Endodermal cell (in vitro differentiated cells): ENCODE results near the gene TRPV5. TPM values are rescaled to one million over a fixed set of nuclear protein-coding genes. Genes with fewer than 3 reads are reported as not detected.

Experiments
- DNase-seq: peaks from one replicate; pipeline ENCODE4 v3.0.0-alpha.2; 2017
- H3K27ac ChIP-seq: 2 replicates; pipeline ENCODE4 v1.5.1; 2013; ENCODE audit warnings: mild to moderate bottlenecking, low read depth, low read length, moderate library complexity
- H3K27me3 ChIP-seq: 2 replicates; pipeline ENCODE4 v1.6.1; 2013; ENCODE audit warnings: mild to moderate bottlenecking, low read length, moderate library complexity; ENCODE audit not compliant: insufficient read depth, control insufficient read depth, poor library complexity, severe bottlenecking
- H3K36me3 ChIP-seq: 2 replicates; pipeline ENCODE4 v1.7.0; 2013; ENCODE audit warnings: mild to moderate bottlenecking, low read length, moderate library complexity; ENCODE audit not compliant: control insufficient read depth, insufficient read depth
- H3K4me1 ChIP-seq: one replicate; pipeline ENCODE4 v1.7.0; 2013; ENCODE audit warnings: low read length; ENCODE audit not compliant: control insufficient read depth, insufficient read depth
- H3K4me3 ChIP-seq: 2 replicates; pipeline ENCODE4 v1.5.1; 2013; ENCODE audit warnings: mild to moderate bottlenecking, low read length, moderate library complexity
- H3K9ac ChIP-seq: 2 replicates; pipeline ENCODE4 v1.6.1; 2013; ENCODE audit warnings: mild to moderate bottlenecking, low read length, moderate library complexity; ENCODE audit not compliant: poor library complexity, severe bottlenecking; ENCODE audit errors: extremely low read depth
- H3K9me3 ChIP-seq: 2 replicates; pipeline ENCODE4 v1.6.1; 2013; ENCODE audit warnings: mild to moderate bottlenecking, low read length, moderate library complexity; ENCODE audit not compliant: control insufficient read depth
- H3K27ac Mint-ChIP-seq: 2 replicates; pipeline ENCODE4 v1.8.0; 2020; ENCODE audit warnings: mixed read lengths
- H3K27me3 Mint-ChIP-seq: 2 replicates; pipeline ENCODE4 v1.8.0; 2021; ENCODE audit warnings: mild to moderate bottlenecking, mixed read lengths; ENCODE audit not compliant: insufficient read depth
- H3K36me3 Mint-ChIP-seq: 2 replicates; pipeline ENCODE4 v1.8.0; 2020; ENCODE audit warnings: low read depth, mixed read lengths
- H3K4me1 Mint-ChIP-seq: 2 replicates; pipeline ENCODE4 v1.8.0; 2020; ENCODE audit warnings: mixed read lengths
- H3K4me3 Mint-ChIP-seq: 2 replicates; pipeline ENCODE4 v1.8.0; 2020; ENCODE audit warnings: mild to moderate bottlenecking, moderate library complexity, mixed read lengths
- H3K9me3 Mint-ChIP-seq: 2 replicates; pipeline ENCODE4 v1.8.0; 2020; ENCODE audit warnings: mild to moderate bottlenecking, mixed read lengths
- WGBS, 2 experiments: methylation state at CpG; one replicate each; pipeline versions ENCODE4 v1.1.5 to v1.1.7; 2013; ENCODE audit warnings: missing lambda C conversion rate in 2 of 2, mixed read lengths in 1 of 2; ENCODE audit not compliant: insufficient coverage in 1 of 2, insufficient read length in 1 of 2; 5-methylcytosine and 5-hydroxymethylcytosine counted together
- total RNA-seq, 2 donors: library from RNA; stranded (reverse); fragmentation: NEBNext Ultra II Directional in 1 of 2; extraction: Animal tissue kit (Norgen Biotek cat#: 25700) in 1 of 2; gene quantifications; 2 replicates in 1 of 2; 3 replicates in 1 of 2; pipeline ENCODE4 v1.2.1, GENCODE V29; 2021
- TF ChIP-seq, protein P1 (sequence below): fragments of 200-600 bp; sonication (generic); conservative IDR thresholded peaks from 2 replicates; pipeline ENCODE4 v1.5.0; 2021; ENCODE audit warnings: antibody characterized with exemption, mild to moderate bottlenecking

The TRPV5 gene
- total RNA-seq, 2 donors from 2014 or later: 0.15 to 0.22 TPM

DNA sequence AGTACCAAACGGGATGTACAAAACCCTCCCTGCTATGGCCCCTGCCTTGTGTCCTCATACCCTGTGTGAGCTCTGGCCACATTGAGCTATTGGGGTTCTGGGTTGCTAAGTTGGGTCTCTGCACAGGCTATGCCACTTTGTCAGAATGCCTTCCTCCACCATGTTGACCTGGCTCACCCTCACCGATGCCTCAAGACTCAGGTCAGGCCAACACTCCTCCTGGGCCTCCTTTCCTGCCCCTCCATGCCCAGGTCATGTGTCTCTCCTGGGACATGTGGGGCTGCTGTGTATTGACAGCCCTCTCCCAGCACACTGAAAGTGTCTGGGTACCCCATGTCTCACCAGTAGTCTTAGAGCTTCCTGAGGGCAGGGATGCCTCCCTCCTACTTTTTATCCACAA is 14.6 kb downstream of the TRPV5 start:
- peaks cover 8% of the 10 kb centered on the region for H3K4me1 Mint-ChIP-seq
- TF ChIP-seq, protein P1, sequence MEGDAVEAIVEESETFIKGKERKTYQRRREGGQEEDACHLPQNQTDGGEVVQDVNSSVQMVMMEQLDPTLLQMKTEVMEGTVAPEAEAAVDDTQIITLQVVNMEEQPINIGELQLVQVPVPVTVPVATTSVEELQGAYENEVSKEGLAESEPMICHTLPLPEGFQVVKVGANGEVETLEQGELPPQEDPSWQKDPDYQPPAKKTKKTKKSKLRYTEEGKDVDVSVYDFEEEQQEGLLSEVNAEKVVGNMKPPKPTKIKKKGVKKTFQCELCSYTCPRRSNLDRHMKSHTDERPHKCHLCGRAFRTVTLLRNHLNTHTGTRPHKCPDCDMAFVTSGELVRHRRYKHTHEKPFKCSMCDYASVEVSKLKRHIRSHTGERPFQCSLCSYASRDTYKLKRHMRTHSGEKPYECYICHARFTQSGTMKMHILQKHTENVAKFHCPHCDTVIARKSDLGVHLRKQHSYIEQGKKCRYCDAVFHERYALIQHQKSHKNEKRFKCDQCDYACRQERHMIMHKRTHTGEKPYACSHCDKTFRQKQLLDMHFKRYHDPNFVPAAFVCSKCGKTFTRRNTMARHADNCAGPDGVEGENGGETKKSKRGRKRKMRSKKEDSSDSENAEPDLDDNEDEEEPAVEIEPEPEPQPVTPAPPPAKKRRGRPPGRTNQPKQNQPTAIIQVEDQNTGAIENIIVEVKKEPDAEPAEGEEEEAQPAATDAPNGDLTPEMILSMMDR: no peak
- H3K27ac ChIP-seq: no peak overlapping the region
- no peaks in the 10 kb centered on the region for H3K9me3 ChIP-seq
- 93 to 100% methylated on average over 2 of the region's 2 CpGs for WGBS, 2 experiments
- no peak overlapping the region for H3K27ac Mint-ChIP-seq
- DNase-seq: peak; percentile 17
- H3K9ac ChIP-seq: no peak overlapping the region
- H3K4me3 Mint-ChIP-seq: no peak overlapping the region
- H3K27me3 ChIP-seq: peaks cover 5% of the 10 kb centered on the region
- H3K9me3 Mint-ChIP-seq: no peaks in the 10 kb centered on the region
- no peaks in the 10 kb centered on the region for H3K36me3 Mint-ChIP-seq
- peaks cover 12% of the 10 kb centered on the region for H3K27me3 Mint-ChIP-seq
- no peaks in the 10 kb centered on the region for H3K4me1 ChIP-seq
- H3K4me3 ChIP-seq: no peak overlapping the region
- H3K36me3 ChIP-seq: no peaks in the 10 kb centered on the region

DNA sequence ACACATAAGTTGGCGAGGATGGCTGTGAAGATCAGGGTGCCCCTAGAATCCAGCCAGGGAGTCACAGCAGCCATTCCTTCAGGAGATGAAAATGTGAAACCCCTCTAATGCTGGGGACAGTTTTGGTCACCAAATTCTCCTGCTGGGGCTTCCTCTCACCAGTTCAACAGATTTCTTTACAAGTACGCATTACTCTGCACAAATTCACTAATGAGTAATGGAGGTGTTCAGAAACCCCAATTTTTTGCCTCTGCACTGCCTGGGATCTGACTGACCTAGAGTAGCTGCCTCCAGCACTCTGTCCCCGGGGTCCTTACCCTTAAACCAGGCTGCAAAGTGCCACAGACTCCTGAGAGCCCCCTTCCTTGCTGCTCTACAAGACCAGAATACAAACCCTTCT is 16.1 kb downstream of the TRPV5 start:
- Histone ChIP-seq H3K36me3 (no peaks in the 10 kb centered on the region), H3K9ac (no peak overlapping the region), H3K4me1 (no peaks in the 10 kb centered on the region), H3K9me3 (no peaks in the 10 kb centered on the region), H3K27ac (no peak overlapping the region), H3K4me3 (no peak overlapping the region), H3K27me3 (peaks cover 5% of the 10 kb centered on the region)
- H3K27me3 Mint-ChIP-seq: peaks cover 17% of the 10 kb centered on the region
- WGBS, 2 experiments: 83 to 92% methylated on average over 1 to 3 of the region's 3 CpGs
- no peaks in the 10 kb centered on the region for H3K9me3 Mint-ChIP-seq
- no peak overlapping the region for H3K27ac Mint-ChIP-seq
- no peaks in the 10 kb centered on the region for H3K4me1 Mint-ChIP-seq
- no peak overlapping the region for H3K4me3 Mint-ChIP-seq
- no peaks in the 10 kb centered on the region for H3K36me3 Mint-ChIP-seq
- peak; percentile 11 for DNase-seq
- TF ChIP-seq, protein P1: no peak

DNA sequence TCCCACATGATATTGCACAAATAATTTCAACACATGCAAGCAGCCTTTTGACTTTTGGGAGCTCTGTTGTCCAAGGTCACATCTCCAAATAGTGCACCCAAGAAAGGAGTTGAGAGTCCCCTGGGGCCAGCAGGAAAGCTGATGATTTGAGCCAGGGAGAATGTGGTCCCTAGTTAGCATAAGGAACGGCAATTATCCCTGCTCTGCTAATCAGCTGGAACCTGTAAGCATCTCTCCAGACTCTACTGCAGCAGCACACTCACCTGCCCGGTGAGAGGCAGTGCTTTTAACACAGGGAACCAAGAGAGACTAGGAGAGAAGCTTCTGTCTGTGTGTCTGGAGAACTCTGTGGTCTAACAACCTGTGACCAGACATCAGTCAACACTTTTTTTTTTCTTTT is 17.0 kb downstream of the TRPV5 start:
- Mint-ChIP-seq H3K9me3 (no peaks in the 10 kb centered on the region), H3K36me3 (no peaks in the 10 kb centered on the region), H3K27me3 (peaks cover 20% of the 10 kb centered on the region), H3K4me3 (no peak overlapping the region), H3K4me1 (no peaks in the 10 kb centered on the region), H3K27ac (no peak overlapping the region)
- DNase-seq: peak; percentile 23
- no peaks in the 10 kb centered on the region for H3K4me1 ChIP-seq
- no peaks in the 10 kb centered on the region for H3K36me3 ChIP-seq
- H3K27me3 ChIP-seq: peaks cover 5% of the 10 kb centered on the region
- TF ChIP-seq, protein P1: no peak
- H3K27ac ChIP-seq: no peak overlapping the region
- H3K9ac ChIP-seq: no peak overlapping the region
- WGBS, 2 experiments: 61 to 63% methylated on average over 2 of the region's 2 CpGs
- H3K4me3 ChIP-seq: no peak overlapping the region
- H3K9me3 ChIP-seq: no peaks in the 10 kb centered on the region
